HCT116 (cell line): ENCODE measurements around the gene NFKBIZ. TPM values are rescaled to one million over a fixed set of nuclear protein-coding genes. Genes with fewer than 3 reads are reported as not detected.

ENCODE experiments used
- total RNA-seq: library from RNA; stranded (reverse); gene quantifications from one replicate; pipeline ENCODE4 v1.2.1, GENCODE V29; 2021; ENCODE audit not compliant: unreplicated experiment

NFKBIZ gene
- total RNA-seq, 1 experiment from 2014 or later: 12.2 TPM

Other genes starting within 250 kb of the NFKBIZ start
- gene ZBTB11, start 172.4 kb upstream of the NFKBIZ start, total RNA-seq: 20.4 TPM
- gene RPL24, start 162.8 kb upstream of the NFKBIZ start, total RNA-seq: 1,397 TPM
- gene CEP97, start 124.9 kb upstream of the NFKBIZ start, total RNA-seq: 15.7 TPM
- gene NXPE3, start 70.3 kb upstream of the NFKBIZ start, total RNA-seq: 4.3 TPM